ENCODE results near the gene MT3.

The MT3 gene

GRCh38 chr16:56589141-56590039, at the start of gene MT3:
TSS of gene MT3 (plus strand) at chr16:56589528. CDS start at chr16:56589591, 63 bp downstream.
- peak; percentile 18 for DNase-seq

- no peak for DNase-seq
These were observed 49.7 kb upstream of the MT3 start for GRCh38 chr16:56539656-56540055.

GRCh38 chr16:56542039-56542438, 47.3 kb upstream of the MT3 start:
- no peak for DNase-seq

GRCh38 chr16:56547120-56547948, 42.0 kb upstream of the MT3 start:
- DNase-seq: no peak

- no peak for DNase-seq
These were observed 41.3 kb upstream of the MT3 start for GRCh38 chr16:56547949-56548567.

GRCh38 chr16:56549161-56549560, 40.2 kb upstream of the MT3 start:
- DNase-seq: no peak

- DNase-seq: no peak
These were observed 39.5 kb upstream of the MT3 start for GRCh38 chr16:56549744-56550385.

GRCh38 chr16:56551796-56552738, 37.3 kb upstream of the MT3 start:
- no peak for DNase-seq

GRCh38 chr16:56554441-56554840, 34.9 kb upstream of the MT3 start:
- no peak for DNase-seq

GRCh38 chr16:56558024-56558747, 31.1 kb upstream of the MT3 start:
- no peak for DNase-seq

- DNase-seq: no peak
These were observed 30.2 kb upstream of the MT3 start for GRCh38 chr16:56559109-56559508.

GRCh38 chr16:56560447-56560846, 28.9 kb upstream of the MT3 start:
- no peak for DNase-seq

GRCh38 chr16:56561126-56561525, 28.2 kb upstream of the MT3 start:
- no peak for DNase-seq

GRCh38 chr16:56564793-56565477, 24.4 kb upstream of the MT3 start, which contains the start of gene MT4:
TSS of gene MT4 (plus strand) at chr16:56565073. CDS start at chr16:56565129, 56 bp downstream.
- DNase-seq: no peak

- DNase-seq: no peak
These were observed 19.4 kb upstream of the MT3 start for GRCh38 chr16:56569971-56570370.

- DNase-seq: no peak
These were observed 17.8 kb upstream of the MT3 start for GRCh38 chr16:56571525-56571924.

- DNase-seq: no peak
These were observed 14.7 kb upstream of the MT3 start for GRCh38 chr16:56574625-56575024.

- DNase-seq: peak; percentile 92
These were observed 12.6 kb upstream of the MT3 start for GRCh38 chr16:56576585-56577299.

GRCh38 chr16:56577300-56577625, 12.1 kb upstream of the MT3 start:
- no peak for DNase-seq
